WTC11 (cell line): ENCODE data around the gene SGPP2. TPM values are rescaled to one million over a fixed set of nuclear protein-coding genes. Genes with fewer than 3 reads are reported as not detected.

Experiments
- ATAC-seq: fragments of 200-7000 bp; cut with Tn5 transposase; 2 replicates; pipeline ENCODE4 v1.10.0; 2021; ENCODE audit warnings: mild to moderate bottlenecking, moderate library complexity
- CTCF ChIA-PET: fragments of 300-600 bp; sonication (Branson Sonifier 250); formaldehyde crosslinking; loops from one replicate; lab custom pipeline; 2021; ENCODE audit warnings: antibody characterized with exemption; lab: Charles Lee
- POLR2A ChIA-PET: fragments of 350-600 bp; sonication (Branson Sonifier 250); formaldehyde crosslinking; loops from one replicate; lab custom pipeline; 2021; ENCODE audit warnings: antibody characterized with exemption; lab: Charles Lee
- DNase-seq: peaks from one replicate; pipeline ENCODE4 v3.0.0; 2021; ENCODE audit warnings: low spot score
- H3K27ac Mint-ChIP-seq: 2 replicates; pipeline ENCODE4 v1.8.0; 2021; ENCODE audit warnings: mixed read lengths
- H3K27me3 Mint-ChIP-seq: 2 replicates; pipeline ENCODE4 v1.8.0; 2021; ENCODE audit warnings: low read depth, mild to moderate bottlenecking, moderate library complexity, mixed read lengths
- H3K36me3 Mint-ChIP-seq: 2 replicates; pipeline ENCODE4 v1.8.0; 2021; ENCODE audit warnings: mixed read lengths
- H3K4me1 Mint-ChIP-seq: 2 replicates; pipeline ENCODE4 v1.8.0; 2022; ENCODE audit warnings: mixed read lengths
- H3K4me3 Mint-ChIP-seq: 2 replicates; pipeline ENCODE4 v1.8.0; 2021; ENCODE audit warnings: mild to moderate bottlenecking, moderate library complexity, mixed read lengths
- H3K9me3 Mint-ChIP-seq: 2 replicates; pipeline ENCODE4 v1.8.0; 2021; ENCODE audit warnings: mixed read lengths
- CDX4 ChIP-seq: fragments of 250-450 bp; sonication (Bioruptor Pico); IDR thresholded peaks from 2 replicates; pipeline ENCODE4 v1.9.0; 2021; ENCODE audit warnings: moderate library complexity, mild to moderate bottlenecking, inconsistent platforms, borderline replicate concordance
- CTCF ChIP-seq: fragments of 200-600 bp; IDR thresholded peaks from 2 replicates; pipeline ENCODE4 v1.8.0; 2022; ENCODE audit warnings: antibody characterized with exemption
- ELF4 ChIP-seq: sonication (generic); formaldehyde crosslinking; IDR thresholded peaks from 2 replicates; pipeline ENCODE4 v1.8.1; 2022; ENCODE audit warnings: low read depth, mild to moderate bottlenecking, moderate library complexity, missing genetic modification reagents
- MXD4 ChIP-seq: fragments of 250-450 bp; sonication (Bioruptor Pico); IDR thresholded peaks from 2 replicates; pipeline ENCODE4 v1.8.0; 2021; ENCODE audit warnings: mild to moderate bottlenecking, moderate library complexity, borderline replicate concordance
- OVOL2 ChIP-seq: fragments of 250-450 bp; sonication (Bioruptor Pico); IDR thresholded peaks from 2 replicates; pipeline ENCODE4 v1.9.0; 2021; ENCODE audit warnings: mild to moderate bottlenecking, borderline replicate concordance
- RELA ChIP-seq: sonication (generic); formaldehyde crosslinking; IDR thresholded peaks from 2 replicates; pipeline ENCODE4 v1.8.1; 2022; ENCODE audit warnings: missing genetic modification reagents, mild to moderate bottlenecking, borderline replicate concordance
- ZBTB43 ChIP-seq: sonication (generic); formaldehyde crosslinking; IDR thresholded peaks from 2 replicates; pipeline ENCODE4 v1.8.1; 2023; ENCODE audit warnings: mild to moderate bottlenecking, missing genetic modification reagents
- total RNA-seq: library from RNA; stranded (reverse); gene quantifications from 3 replicates; pipeline ENCODE4 v1.2.3, GENCODE V29; 2021
- TF ChIP-seq, protein P1 (sequence below): sonication (generic); formaldehyde crosslinking; IDR thresholded peaks from 2 replicates; pipeline ENCODE4 v1.8.0; 2023; ENCODE audit warnings: missing genetic modification reagents, mild to moderate bottlenecking, borderline replicate concordance
- TF ChIP-seq, protein P2 (sequence below): sonication (generic); formaldehyde crosslinking; IDR thresholded peaks from 2 replicates; pipeline ENCODE4 v1.8.1; 2023; ENCODE audit warnings: mild to moderate bottlenecking, missing genetic modification reagents, borderline replicate concordance
- TF ChIP-seq, protein P3 (sequence below): sonication (generic); formaldehyde crosslinking; IDR thresholded peaks from 2 replicates; pipeline ENCODE4 v1.8.0; 2022; ENCODE audit warnings: mild to moderate bottlenecking, missing genetic modification reagents

Gene SGPP2
- total RNA-seq, 1 experiment from 2014 or later: 0.07 TPM

- TF ChIP-seq, protein P1, sequence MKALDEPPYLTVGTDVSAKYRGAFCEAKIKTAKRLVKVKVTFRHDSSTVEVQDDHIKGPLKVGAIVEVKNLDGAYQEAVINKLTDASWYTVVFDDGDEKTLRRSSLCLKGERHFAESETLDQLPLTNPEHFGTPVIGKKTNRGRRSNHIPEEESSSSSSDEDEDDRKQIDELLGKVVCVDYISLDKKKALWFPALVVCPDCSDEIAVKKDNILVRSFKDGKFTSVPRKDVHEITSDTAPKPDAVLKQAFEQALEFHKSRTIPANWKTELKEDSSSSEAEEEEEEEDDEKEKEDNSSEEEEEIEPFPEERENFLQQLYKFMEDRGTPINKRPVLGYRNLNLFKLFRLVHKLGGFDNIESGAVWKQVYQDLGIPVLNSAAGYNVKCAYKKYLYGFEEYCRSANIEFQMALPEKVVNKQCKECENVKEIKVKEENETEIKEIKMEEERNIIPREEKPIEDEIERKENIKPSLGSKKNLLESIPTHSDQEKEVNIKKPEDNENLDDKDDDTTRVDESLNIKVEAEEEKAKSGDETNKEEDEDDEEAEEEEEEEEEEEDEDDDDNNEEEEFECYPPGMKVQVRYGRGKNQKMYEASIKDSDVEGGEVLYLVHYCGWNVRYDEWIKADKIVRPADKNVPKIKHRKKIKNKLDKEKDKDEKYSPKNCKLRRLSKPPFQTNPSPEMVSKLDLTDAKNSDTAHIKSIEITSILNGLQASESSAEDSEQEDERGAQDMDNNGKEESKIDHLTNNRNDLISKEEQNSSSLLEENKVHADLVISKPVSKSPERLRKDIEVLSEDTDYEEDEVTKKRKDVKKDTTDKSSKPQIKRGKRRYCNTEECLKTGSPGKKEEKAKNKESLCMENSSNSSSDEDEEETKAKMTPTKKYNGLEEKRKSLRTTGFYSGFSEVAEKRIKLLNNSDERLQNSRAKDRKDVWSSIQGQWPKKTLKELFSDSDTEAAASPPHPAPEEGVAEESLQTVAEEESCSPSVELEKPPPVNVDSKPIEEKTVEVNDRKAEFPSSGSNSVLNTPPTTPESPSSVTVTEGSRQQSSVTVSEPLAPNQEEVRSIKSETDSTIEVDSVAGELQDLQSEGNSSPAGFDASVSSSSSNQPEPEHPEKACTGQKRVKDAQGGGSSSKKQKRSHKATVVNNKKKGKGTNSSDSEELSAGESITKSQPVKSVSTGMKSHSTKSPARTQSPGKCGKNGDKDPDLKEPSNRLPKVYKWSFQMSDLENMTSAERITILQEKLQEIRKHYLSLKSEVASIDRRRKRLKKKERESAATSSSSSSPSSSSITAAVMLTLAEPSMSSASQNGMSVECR: no peak
- TF ChIP-seq RELA (no peak), ELF4 (CRISPR knock-in tag) (no peak), ZBTB43 (CRISPR knock-in tag) (no peak), MXD4 (CRISPR knock-in tag) (no peak)
- TF ChIP-seq, protein P2, sequence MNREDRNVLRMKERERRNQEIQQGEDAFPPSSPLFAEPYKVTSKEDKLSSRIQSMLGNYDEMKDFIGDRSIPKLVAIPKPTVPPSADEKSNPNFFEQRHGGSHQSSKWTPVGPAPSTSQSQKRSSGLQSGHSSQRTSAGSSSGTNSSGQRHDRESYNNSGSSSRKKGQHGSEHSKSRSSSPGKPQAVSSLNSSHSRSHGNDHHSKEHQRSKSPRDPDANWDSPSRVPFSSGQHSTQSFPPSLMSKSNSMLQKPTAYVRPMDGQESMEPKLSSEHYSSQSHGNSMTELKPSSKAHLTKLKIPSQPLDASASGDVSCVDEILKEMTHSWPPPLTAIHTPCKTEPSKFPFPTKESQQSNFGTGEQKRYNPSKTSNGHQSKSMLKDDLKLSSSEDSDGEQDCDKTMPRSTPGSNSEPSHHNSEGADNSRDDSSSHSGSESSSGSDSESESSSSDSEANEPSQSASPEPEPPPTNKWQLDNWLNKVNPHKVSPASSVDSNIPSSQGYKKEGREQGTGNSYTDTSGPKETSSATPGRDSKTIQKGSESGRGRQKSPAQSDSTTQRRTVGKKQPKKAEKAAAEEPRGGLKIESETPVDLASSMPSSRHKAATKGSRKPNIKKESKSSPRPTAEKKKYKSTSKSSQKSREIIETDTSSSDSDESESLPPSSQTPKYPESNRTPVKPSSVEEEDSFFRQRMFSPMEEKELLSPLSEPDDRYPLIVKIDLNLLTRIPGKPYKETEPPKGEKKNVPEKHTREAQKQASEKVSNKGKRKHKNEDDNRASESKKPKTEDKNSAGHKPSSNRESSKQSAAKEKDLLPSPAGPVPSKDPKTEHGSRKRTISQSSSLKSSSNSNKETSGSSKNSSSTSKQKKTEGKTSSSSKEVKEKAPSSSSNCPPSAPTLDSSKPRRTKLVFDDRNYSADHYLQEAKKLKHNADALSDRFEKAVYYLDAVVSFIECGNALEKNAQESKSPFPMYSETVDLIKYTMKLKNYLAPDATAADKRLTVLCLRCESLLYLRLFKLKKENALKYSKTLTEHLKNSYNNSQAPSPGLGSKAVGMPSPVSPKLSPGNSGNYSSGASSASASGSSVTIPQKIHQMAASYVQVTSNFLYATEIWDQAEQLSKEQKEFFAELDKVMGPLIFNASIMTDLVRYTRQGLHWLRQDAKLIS (CRISPR knock-in tag): no peak
- TF ChIP-seq, protein P3, sequence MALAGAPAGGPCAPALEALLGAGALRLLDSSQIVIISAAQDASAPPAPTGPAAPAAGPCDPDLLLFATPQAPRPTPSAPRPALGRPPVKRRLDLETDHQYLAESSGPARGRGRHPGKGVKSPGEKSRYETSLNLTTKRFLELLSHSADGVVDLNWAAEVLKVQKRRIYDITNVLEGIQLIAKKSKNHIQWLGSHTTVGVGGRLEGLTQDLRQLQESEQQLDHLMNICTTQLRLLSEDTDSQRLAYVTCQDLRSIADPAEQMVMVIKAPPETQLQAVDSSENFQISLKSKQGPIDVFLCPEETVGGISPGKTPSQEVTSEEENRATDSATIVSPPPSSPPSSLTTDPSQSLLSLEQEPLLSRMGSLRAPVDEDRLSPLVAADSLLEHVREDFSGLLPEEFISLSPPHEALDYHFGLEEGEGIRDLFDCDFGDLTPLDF (CRISPR knock-in tag): no peak
- TF ChIP-seq, all 79 proteins: peak for 0
These were observed 57.6 kb downstream of the SGPP2 start (continued) for GRCh38 chr2:222481941-222482340.

GRCh38 chr2:222483513-222484039 is 59.2 kb downstream of the SGPP2 start:
- no peak for TF ChIP-seq CDX4
- TF ChIP-seq OVOL2 (CRISPR knock-in tag): no peak
- no peak for TF ChIP-seq CTCF
- peaks cover 98% of the 10 kb centered on the region for H3K27me3 Mint-ChIP-seq
- ChIA-PET CTCF (interaction anchor here (0.6 to 1.1 kb wide), 3 partner anchors 15 to 171 kb away, joined by 3 to 10 read pairs (median 3); no protein-coding TSS in a partner anchor), POLR2A (no interaction called here)
- no peaks in the 10 kb centered on the region for H3K9me3 Mint-ChIP-seq
- H3K27ac Mint-ChIP-seq: no peak overlapping the region
- no peak overlapping the region for H3K4me3 Mint-ChIP-seq
- peaks cover 3% of the 10 kb centered on the region; the same call in 1 of the 2 replicates for H3K4me1 Mint-ChIP-seq
- H3K36me3 Mint-ChIP-seq: no peaks in the 10 kb centered on the region
- no peak for DNase-seq
- no peak for ATAC-seq
